D721Med (cell line): ENCODE measurements around the gene FREY1.

Experiments used
- DNase-seq: peaks from one replicate; pipeline ENCODE4 v3.0.0; 2011; ENCODE audit warnings: low spot score; ENCODE audit not compliant: insufficient read length
- FAIRE-seq: peaks from 2 replicates; lab custom pipeline; 2011; peaks lifted over from hg19 to GRCh38; lab: Jason Lieb, UNC
- CTCF ChIP-seq: IDR thresholded peaks from 2 replicates; pipeline ENCODE4 v1.5.1; 2012; ENCODE audit warnings: mild to moderate bottlenecking, control low read depth; ENCODE audit not compliant: insufficient read depth; ENCODE audit errors: missing control alignments

FREY1 gene

GRCh38 chr11:45857961-45858474 is 49.1 kb downstream of the FREY1 start:
- DNase-seq (no peak), FAIRE-seq (no peak)
- no peak for TF ChIP-seq CTCF
